RWPE2 (cell line): Measurements from ENCODE around the gene ERGIC1.
A peak's percentile ranks its signal among the peaks of the same experiment; 100 is the strongest.

Experiments used
- ATAC-seq: fragments of 200-7000 bp; cut with Tn5 transposase; 3 replicates; pipeline ENCODE4 v1.9.1; 2021; ENCODE audit warnings: low read depth
- DNase-seq: peaks from one replicate; pipeline ENCODE4 v3.0.0-alpha.2; 2020; ENCODE audit warnings: low spot score
- H3K27ac ChIP-seq: fragments of 450-650 bp; 2 replicates; pipeline ENCODE4 v1.5.1; 2017; ENCODE audit warnings: mild to moderate bottlenecking; ENCODE audit not compliant: poor library complexity, severe bottlenecking
- H3K27me3 ChIP-seq: fragments of 250-450 bp; sonication (Bioruptor Pico); 2 replicates; pipeline ENCODE4 v1.5.1; 2021; ENCODE audit warnings: mild to moderate bottlenecking, moderate library complexity; ENCODE audit not compliant: insufficient read depth, poor library complexity, severe bottlenecking
- H3K36me3 ChIP-seq: fragments of 250-450 bp; sonication (Bioruptor Pico); 2 replicates; pipeline ENCODE4 v1.5.1; 2020; ENCODE audit warnings: low read depth, mild to moderate bottlenecking, moderate library complexity
- H3K4me1 ChIP-seq: fragments of 250-450 bp; sonication (Bioruptor Pico); 2 replicates; pipeline ENCODE4 v1.5.1; 2021; ENCODE audit warnings: mild to moderate bottlenecking, moderate library complexity; ENCODE audit not compliant: insufficient read depth, poor library complexity, severe bottlenecking
- H3K4me3 ChIP-seq: fragments of 250-450 bp; sonication (Bioruptor Pico); 2 replicates; pipeline ENCODE4 v1.5.1; 2021; ENCODE audit warnings: mild to moderate bottlenecking, moderate library complexity; ENCODE audit not compliant: severe bottlenecking
- H3K9me3 ChIP-seq: fragments of 250-450 bp; sonication (Bioruptor Pico); 2 replicates; pipeline ENCODE4 v1.5.1; 2021; ENCODE audit warnings: mild to moderate bottlenecking, moderate library complexity; ENCODE audit not compliant: severe bottlenecking
- CTCF ChIP-seq: fragments of 450-650 bp; IDR thresholded peaks from one replicate; pipeline ENCODE4 v1.5.1; 2017; ENCODE audit warnings: mild to moderate bottlenecking, moderate library complexity; ENCODE audit not compliant: poor library complexity, severe bottlenecking

The ERGIC1 gene

GRCh38 chr5:172820046-172820767 is 13.8 kb upstream of the ERGIC1 start:
- peaks cover 23% of the 10 kb centered on the region for H3K4me1 ChIP-seq
- ATAC-seq (peak; percentile 67), DNase-seq (no peak)
- H3K4me3 ChIP-seq = no peak overlapping the region
- H3K36me3 ChIP-seq = no peaks in the 10 kb centered on the region
- TF ChIP-seq CTCF = no peak
- no peaks in the 10 kb centered on the region for H3K27me3 ChIP-seq
- H3K9me3 ChIP-seq = peaks cover under 1% of the 10 kb centered on the region
- H3K27ac ChIP-seq = peak overlapping the region; percentile 8

GRCh38 chr5:172821340-172821985 is 12.6 kb upstream of the ERGIC1 start:
- no peak for TF ChIP-seq CTCF
- Histone ChIP-seq H3K27me3 (no peaks in the 10 kb centered on the region), H3K9me3 (peaks cover 6% of the 10 kb centered on the region), H3K27ac (no peak overlapping the region), H3K4me1 (peaks cover 20% of the 10 kb centered on the region), H3K36me3 (no peaks in the 10 kb centered on the region), H3K4me3 (no peak overlapping the region)
- no peak for ATAC-seq
- no peak for DNase-seq

- Histone ChIP-seq H3K4me3 (no peak overlapping the region), H3K27ac (no peak overlapping the region), H3K27me3 (no peaks in the 10 kb centered on the region), H3K4me1 (peaks cover 11% of the 10 kb centered on the region), H3K36me3 (no peaks in the 10 kb centered on the region), H3K9me3 (peaks cover 6% of the 10 kb centered on the region)
- TF ChIP-seq CTCF = no peak
- DNase-seq (no peak), ATAC-seq (no peak)
Measured at GRCh38 chr5:172823840-172824362, 10.2 kb upstream of the ERGIC1 start.

GRCh38 chr5:172825610-172826204 is 8.3 kb upstream of the ERGIC1 start:
- H3K36me3 ChIP-seq = no peaks in the 10 kb centered on the region
- H3K27me3 ChIP-seq = no peaks in the 10 kb centered on the region
- no peak overlapping the region for H3K4me3 ChIP-seq
- ATAC-seq = no peak
- peaks cover 6% of the 10 kb centered on the region for H3K9me3 ChIP-seq
- H3K4me1 ChIP-seq = peaks cover 7% of the 10 kb centered on the region
- no peak overlapping the region for H3K27ac ChIP-seq
- TF ChIP-seq CTCF = no peak
- no peak for DNase-seq

GRCh38 chr5:172827841-172828240 is 6.2 kb upstream of the ERGIC1 start:
- peaks cover 13% of the 10 kb centered on the region for H3K4me1 ChIP-seq

More at GRCh38 chr5:172827841-172828240, 6.2 kb upstream of the ERGIC1 start:
- no peak for ATAC-seq
- peaks cover 6% of the 10 kb centered on the region for H3K9me3 ChIP-seq
- H3K36me3 ChIP-seq = no peaks in the 10 kb centered on the region
- no peak for TF ChIP-seq CTCF
- DNase-seq = no peak
- H3K4me3 ChIP-seq = no peak overlapping the region
- no peaks in the 10 kb centered on the region for H3K27me3 ChIP-seq
- no peak overlapping the region for H3K27ac ChIP-seq
